ENCODE data around the gene KLHL12.

DNA sequence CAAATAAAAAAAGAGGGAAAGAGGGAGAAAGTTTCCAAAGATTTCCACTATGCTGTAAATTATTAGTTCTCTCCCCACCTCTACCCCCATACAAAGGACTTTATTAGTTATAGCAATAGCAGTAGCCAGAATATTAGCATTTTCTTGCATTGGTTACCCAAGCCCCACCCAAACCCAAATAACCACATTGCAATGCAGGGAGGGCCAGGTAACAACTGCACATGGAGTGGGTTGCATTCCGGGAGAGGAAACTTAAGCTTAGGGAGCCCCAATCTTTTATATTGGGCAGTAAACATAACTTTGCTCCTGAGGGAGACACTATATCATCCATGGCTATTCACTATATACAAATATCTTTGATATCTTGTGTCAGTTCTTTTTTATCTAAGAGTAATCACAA is 25.1 kb upstream of the KLHL12 start:
- TF ChIP-seq, protein P1, sequence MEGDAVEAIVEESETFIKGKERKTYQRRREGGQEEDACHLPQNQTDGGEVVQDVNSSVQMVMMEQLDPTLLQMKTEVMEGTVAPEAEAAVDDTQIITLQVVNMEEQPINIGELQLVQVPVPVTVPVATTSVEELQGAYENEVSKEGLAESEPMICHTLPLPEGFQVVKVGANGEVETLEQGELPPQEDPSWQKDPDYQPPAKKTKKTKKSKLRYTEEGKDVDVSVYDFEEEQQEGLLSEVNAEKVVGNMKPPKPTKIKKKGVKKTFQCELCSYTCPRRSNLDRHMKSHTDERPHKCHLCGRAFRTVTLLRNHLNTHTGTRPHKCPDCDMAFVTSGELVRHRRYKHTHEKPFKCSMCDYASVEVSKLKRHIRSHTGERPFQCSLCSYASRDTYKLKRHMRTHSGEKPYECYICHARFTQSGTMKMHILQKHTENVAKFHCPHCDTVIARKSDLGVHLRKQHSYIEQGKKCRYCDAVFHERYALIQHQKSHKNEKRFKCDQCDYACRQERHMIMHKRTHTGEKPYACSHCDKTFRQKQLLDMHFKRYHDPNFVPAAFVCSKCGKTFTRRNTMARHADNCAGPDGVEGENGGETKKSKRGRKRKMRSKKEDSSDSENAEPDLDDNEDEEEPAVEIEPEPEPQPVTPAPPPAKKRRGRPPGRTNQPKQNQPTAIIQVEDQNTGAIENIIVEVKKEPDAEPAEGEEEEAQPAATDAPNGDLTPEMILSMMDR (conservative IDR thresholded peaks at IDR 0.05; ENCODE audit: low read length): no peak
- no peak for TF ChIP-seq EZH2phosphoT487 (IDR thresholded peaks at IDR 0.05; ENCODE audit: borderline replicate concordance, low read depth, low read length)
